Parathyroid adenoma (tissue), 2 donors: ENCODE data around the gene DTX4.

ENCODE experiments used
- H2AFZ ChIP-seq: fragments of 300-600 bp; sonication (generic); one replicate; pipeline ENCODE4 v1.7.0; 2017; ENCODE audit warnings: antibody characterized with exemption, mild to moderate bottlenecking
- H3K27ac ChIP-seq: fragments of 300-600 bp; sonication (generic); one replicate; pipeline ENCODE4 v1.7.0; 2017
- H3K27me3 ChIP-seq: fragments of 300-600 bp; sonication (generic); one replicate; pipeline ENCODE4 v1.7.0; 2017; ENCODE audit warnings: low read length; ENCODE audit not compliant: control insufficient read depth, insufficient read depth
- H3K36me3 ChIP-seq: fragments of 300-600 bp; sonication (generic); one replicate; pipeline ENCODE4 v1.7.0; 2017; ENCODE audit warnings: low read length; ENCODE audit not compliant: control insufficient read depth, insufficient read depth
- H3K4me1 ChIP-seq: fragments of 300-600 bp; sonication (generic); one replicate; pipeline ENCODE4 v1.7.0; 2017; ENCODE audit warnings: control low read depth
- H3K4me2 ChIP-seq: fragments of 300-600 bp; sonication (generic); one replicate; pipeline ENCODE4 v1.7.0; 2017; ENCODE audit warnings: low read length
- H3K4me3 ChIP-seq: fragments of 300-600 bp; sonication (generic); one replicate; pipeline ENCODE4 v1.7.0; 2017; ENCODE audit warnings: low read depth, low read length
- H3K79me2 ChIP-seq: fragments of 300-600 bp; sonication (generic); one replicate; pipeline ENCODE4 v1.7.0; 2017; ENCODE audit warnings: control low read depth
- H3K9ac ChIP-seq: fragments of 300-600 bp; sonication (generic); one replicate; pipeline ENCODE4 v1.7.0; 2017; ENCODE audit warnings: mild to moderate bottlenecking
- H3K9me3 ChIP-seq: fragments of 300-600 bp; sonication (generic); one replicate; pipeline ENCODE4 v1.7.0; 2017; ENCODE audit warnings: low read length; ENCODE audit not compliant: control insufficient read depth
- CTCF ChIP-seq: fragments of 300-600 bp; sonication (generic); IDR thresholded peaks from one replicate; pipeline ENCODE4 v1.7.0; 2017; ENCODE audit warnings: antibody characterized with exemption, mild to moderate bottlenecking
- donor health status: primary hyperparathyroidism.

DTX4 gene

DNA sequence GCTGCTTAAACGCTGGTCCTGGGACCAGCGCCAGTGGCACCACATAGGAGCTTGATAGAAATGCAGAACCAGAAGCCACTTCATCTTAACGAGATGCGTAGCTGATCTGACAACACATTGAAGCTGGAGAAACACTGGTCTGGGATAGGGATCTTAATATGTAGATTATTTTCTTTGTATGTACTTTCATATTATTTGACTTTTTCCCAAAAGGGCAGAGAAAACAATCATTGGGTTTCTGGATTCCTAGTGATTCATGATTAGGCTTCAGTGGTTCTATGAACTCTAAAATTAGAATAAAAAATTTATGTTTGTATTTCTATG is 28.5 kb downstream of the DTX4 start:
- no peak overlapping the region for H2AFZ ChIP-seq
- H3K4me1 ChIP-seq = no peaks in the 10 kb centered on the region
- no peak overlapping the region for H3K27ac ChIP-seq
- H3K4me2 ChIP-seq = no peak overlapping the region
- H3K9me3 ChIP-seq = no peaks in the 10 kb centered on the region
- no peak overlapping the region for H3K9ac ChIP-seq
- TF ChIP-seq CTCF = no peak
- H3K27me3 ChIP-seq = no peaks in the 10 kb centered on the region
- H3K4me3 ChIP-seq = no peak overlapping the region
- no peaks in the 10 kb centered on the region for H3K79me2 ChIP-seq
- no peaks in the 10 kb centered on the region for H3K36me3 ChIP-seq

DNA sequence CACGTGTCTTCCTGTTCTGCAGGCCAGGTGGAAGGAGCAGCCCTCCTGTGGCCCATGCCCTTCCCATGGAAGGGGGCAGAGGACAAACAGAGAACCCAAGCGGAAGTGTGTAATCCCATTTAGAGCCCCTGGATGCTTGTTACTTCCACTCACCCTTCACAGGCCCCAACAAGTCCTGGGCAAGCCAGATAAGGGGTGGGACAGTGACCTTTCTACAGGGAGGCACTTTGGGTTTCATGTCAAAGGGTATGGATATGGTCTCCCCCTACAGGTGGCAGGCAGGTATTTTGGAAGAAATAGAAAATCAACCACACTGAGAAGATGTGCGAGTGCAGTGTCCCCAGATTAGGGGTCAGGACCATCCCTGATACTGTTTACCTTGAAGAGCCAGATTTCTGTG is 29.4 kb downstream of the DTX4 start:
- no peaks in the 10 kb centered on the region for H3K9me3 ChIP-seq
- no peak for TF ChIP-seq CTCF
- no peaks in the 10 kb centered on the region for H3K79me2 ChIP-seq
- no peak overlapping the region for H3K27ac ChIP-seq
- H2AFZ ChIP-seq = no peak overlapping the region
- no peaks in the 10 kb centered on the region for H3K27me3 ChIP-seq
- no peaks in the 10 kb centered on the region for H3K4me1 ChIP-seq
- H3K9ac ChIP-seq = no peak overlapping the region
- no peak overlapping the region for H3K4me2 ChIP-seq
- no peaks in the 10 kb centered on the region for H3K36me3 ChIP-seq
- H3K4me3 ChIP-seq = no peak overlapping the region

GRCh38 chr11:59204746-59205145 is 32.8 kb downstream of the DTX4 start:
- H2AFZ ChIP-seq = no peak overlapping the region
- H3K36me3 ChIP-seq = no peaks in the 10 kb centered on the region
- H3K27ac ChIP-seq = no peak overlapping the region
- no peaks in the 10 kb centered on the region for H3K27me3 ChIP-seq
- H3K4me3 ChIP-seq = no peak overlapping the region
- no peaks in the 10 kb centered on the region for H3K4me1 ChIP-seq
- TF ChIP-seq CTCF = no peak
- no peak overlapping the region for H3K4me2 ChIP-seq
- H3K9ac ChIP-seq = no peak overlapping the region
- H3K79me2 ChIP-seq = no peaks in the 10 kb centered on the region
- no peaks in the 10 kb centered on the region for H3K9me3 ChIP-seq

DNA sequence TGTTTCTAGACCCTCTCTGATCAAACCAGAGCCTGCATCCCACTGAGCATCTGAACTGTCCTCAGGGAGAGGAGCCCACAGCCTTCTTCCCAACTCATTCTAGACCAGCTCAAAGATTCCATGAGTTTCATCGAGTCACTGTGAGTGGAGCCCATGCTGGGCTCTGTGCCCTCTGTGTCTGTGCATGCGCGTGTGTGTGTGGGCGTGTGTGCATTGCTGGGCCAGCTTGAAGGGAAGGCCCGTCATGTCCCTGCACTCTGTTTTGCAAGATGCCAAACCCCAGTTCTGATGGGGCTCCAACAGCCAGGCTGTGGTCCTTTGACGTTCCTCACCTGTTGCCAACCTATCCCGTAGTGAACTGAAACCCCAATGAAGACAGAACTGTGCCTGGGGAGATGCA is 33.7 kb downstream of the DTX4 start:
- H3K79me2 ChIP-seq = no peaks in the 10 kb centered on the region
- H2AFZ ChIP-seq = no peak overlapping the region
- H3K9ac ChIP-seq = no peak overlapping the region
- H3K36me3 ChIP-seq = no peaks in the 10 kb centered on the region
- no peak overlapping the region for H3K27ac ChIP-seq
- no peaks in the 10 kb centered on the region for H3K27me3 ChIP-seq
- no peaks in the 10 kb centered on the region for H3K4me1 ChIP-seq
- no peak overlapping the region for H3K4me3 ChIP-seq
- no peaks in the 10 kb centered on the region for H3K9me3 ChIP-seq
- no peak for TF ChIP-seq CTCF
- H3K4me2 ChIP-seq = no peak overlapping the region

DNA sequence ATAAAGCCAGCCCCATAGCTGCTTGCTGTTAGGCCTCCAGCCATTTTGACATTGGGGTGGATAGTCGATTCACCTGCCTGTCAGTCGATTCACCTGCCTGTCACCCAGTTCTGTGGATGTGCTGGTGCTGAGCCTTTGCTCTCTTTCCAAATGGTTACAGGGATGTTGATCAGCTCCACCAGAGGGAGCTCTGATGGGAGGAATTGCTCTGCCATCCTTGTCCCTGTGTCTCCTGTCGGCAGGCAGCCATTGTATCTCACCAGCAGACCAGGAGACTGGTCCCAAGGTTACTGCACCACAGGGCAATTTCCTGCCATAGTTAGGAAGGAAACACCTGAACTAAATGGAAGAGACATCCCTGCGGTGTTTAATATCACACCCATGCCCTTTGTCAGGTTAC is 34.7 kb downstream of the DTX4 start:
- Histone ChIP-seq H3K4me3 (no peak overlapping the region), H3K4me2 (no peak overlapping the region), H3K9me3 (no peaks in the 10 kb centered on the region), H3K27me3 (no peaks in the 10 kb centered on the region), H3K9ac (no peak overlapping the region), H3K27ac (no peak overlapping the region), H3K4me1 (no peaks in the 10 kb centered on the region), H2AFZ (no peak overlapping the region), H3K36me3 (no peaks in the 10 kb centered on the region), H3K79me2 (no peaks in the 10 kb centered on the region)
- TF ChIP-seq CTCF = peak; percentile 38
